ENCODE data around the gene ROPN1B.
A peak's percentile ranks its signal among the peaks of the same experiment; 100 is the strongest.
"Not testable (repeated sequence)": the region's sequence is repeated elsewhere in the genome, so short reads cannot be mapped to it uniquely, and the experiment has no call there.

ROPN1B gene

GRCh38 chr3:125971997-125972944 is 3.3 kb downstream of the ROPN1B start:
- H3K9me3 ChIP-seq (ENCODE audit: control insufficient read depth, insufficient read depth, low read depth, low read length); H3K4me3 ChIP-seq (ENCODE audit: low read depth, low read length); H3K36me3 ChIP-seq (ENCODE audit: control insufficient read depth in 2 of 2, insufficient read depth in 1 of 2, low read length in 2 of 2); H3K27ac ChIP-seq (ENCODE audit: extremely low read depth, low read depth, low read length); H3K4me1 ChIP-seq (ENCODE audit: control insufficient read depth, insufficient read depth, low read length); POLR2A ChIA-PET: not testable (repeated sequence)
- CTCF ChIA-PET, result interaction anchor here (0.6 to 1.3 kb wide), 8 partner anchors 11 to 649 kb away, joined by 3 to 5 read pairs (median 3); no protein-coding TSS in a partner anchor
- TF ChIP-seq ZNF692 (tag by site-specific recombination; IDR thresholded peaks at IDR 0.05) (peak; percentile 93), CTCF (tag by site-specific recombination; IDR thresholded peaks at IDR 0.05) (0 out of 2 replicates have a peak, but pooled peaks have one; percentile 27), EGR2 (tag by site-specific recombination; IDR thresholded peaks at IDR 0.05; ENCODE audit: low read depth) (0 out of 2 replicates have a peak, but pooled peaks have one; percentile 23), IKZF3 (tag by site-specific recombination; IDR thresholded peaks at IDR 0.05) (0 out of 2 replicates have a peak, but pooled peaks have one; percentile 34), ZFP69B (tag by site-specific recombination; IDR thresholded peaks at IDR 0.05) (peak; percentile 94), ZNF654 (tag by site-specific recombination; IDR thresholded peaks at IDR 0.05; ENCODE audit: low read depth) (peak; percentile 59), ZNF335 (tag by site-specific recombination; conservative IDR thresholded peaks at IDR 0.05) (peak; percentile 71)
- TF ChIP-seq, protein P1, sequence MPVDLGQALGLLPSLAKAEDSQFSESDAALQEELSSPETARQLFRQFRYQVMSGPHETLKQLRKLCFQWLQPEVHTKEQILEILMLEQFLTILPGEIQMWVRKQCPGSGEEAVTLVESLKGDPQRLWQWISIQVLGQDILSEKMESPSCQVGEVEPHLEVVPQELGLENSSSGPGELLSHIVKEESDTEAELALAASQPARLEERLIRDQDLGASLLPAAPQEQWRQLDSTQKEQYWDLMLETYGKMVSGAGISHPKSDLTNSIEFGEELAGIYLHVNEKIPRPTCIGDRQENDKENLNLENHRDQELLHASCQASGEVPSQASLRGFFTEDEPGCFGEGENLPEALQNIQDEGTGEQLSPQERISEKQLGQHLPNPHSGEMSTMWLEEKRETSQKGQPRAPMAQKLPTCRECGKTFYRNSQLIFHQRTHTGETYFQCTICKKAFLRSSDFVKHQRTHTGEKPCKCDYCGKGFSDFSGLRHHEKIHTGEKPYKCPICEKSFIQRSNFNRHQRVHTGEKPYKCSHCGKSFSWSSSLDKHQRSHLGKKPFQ (tag by site-specific recombination; IDR thresholded peaks at IDR 0.05), result peak; percentile 68

DNA sequence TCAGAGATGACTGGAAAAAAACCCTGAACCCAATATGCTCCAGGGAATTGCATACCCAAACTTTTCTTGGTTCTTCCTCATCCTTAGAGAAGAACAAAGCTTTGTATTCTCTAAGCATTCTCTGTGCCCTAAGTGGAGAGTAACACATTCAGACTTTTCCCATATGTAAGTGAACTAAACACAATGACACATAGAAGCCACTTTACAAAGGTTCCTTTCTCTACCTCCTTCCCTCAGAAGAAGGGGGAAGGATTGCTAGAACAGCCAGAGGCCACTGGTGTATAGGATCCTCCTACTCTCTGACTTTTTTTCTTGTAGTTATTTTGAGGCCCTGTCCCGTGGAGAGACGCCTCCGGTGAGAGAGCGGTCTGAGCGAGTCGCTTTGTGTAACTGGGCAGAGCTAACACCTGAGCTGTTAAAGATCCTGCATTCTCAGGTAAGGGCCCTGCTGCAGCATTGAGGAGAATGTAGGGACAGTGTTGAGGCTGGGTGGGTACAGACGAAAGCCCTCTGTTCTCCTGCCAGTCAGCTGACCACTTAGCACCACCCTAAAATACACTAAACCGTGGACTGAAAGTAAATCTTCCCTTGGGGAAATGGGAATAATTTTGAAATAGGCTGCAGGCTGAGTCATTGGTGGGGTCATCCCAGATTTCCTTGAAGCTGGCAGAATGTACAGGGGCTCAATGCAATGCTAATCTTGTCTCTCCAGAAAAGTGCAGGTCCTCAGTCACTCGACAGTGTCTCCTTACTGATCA is 6.4 kb downstream of the ROPN1B start:
- POLR2A ChIA-PET; H3K36me3 ChIP-seq (ENCODE audit: control insufficient read depth in 2 of 2, insufficient read depth in 1 of 2, low read length in 2 of 2); H3K27ac ChIP-seq (ENCODE audit: extremely low read depth, low read depth, low read length); CTCF ChIA-PET; H3K4me1 ChIP-seq (ENCODE audit: control insufficient read depth, insufficient read depth, low read length); H3K9me3 ChIP-seq (ENCODE audit: control insufficient read depth, insufficient read depth, low read depth, low read length); H3K4me3 ChIP-seq (ENCODE audit: low read depth, low read length): not testable (repeated sequence)

DNA sequence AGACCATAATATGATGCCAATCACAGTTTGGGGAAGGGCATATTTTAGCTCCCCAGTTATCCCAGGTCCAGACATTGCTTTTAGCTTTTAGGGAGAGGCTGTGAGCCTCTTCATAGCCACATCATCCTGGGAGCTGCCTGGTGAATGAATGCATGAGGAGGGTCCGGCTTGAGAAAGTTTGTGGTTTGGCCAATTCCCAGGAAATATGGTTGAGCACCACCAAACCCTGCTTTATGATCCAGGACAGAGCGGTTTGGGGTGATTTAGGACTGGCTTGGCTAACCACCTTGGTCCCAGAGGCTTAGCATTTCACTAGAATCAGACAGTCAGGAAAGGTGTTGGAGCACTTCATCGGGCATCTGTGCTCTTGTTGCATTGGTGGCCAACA is 7.0 kb downstream of the ROPN1B start:
- POLR2A ChIA-PET; H3K27ac ChIP-seq (ENCODE audit: extremely low read depth, low read depth, low read length); H3K4me3 ChIP-seq (ENCODE audit: low read depth, low read length); CTCF ChIA-PET; H3K4me1 ChIP-seq (ENCODE audit: control insufficient read depth, insufficient read depth, low read length); H3K9me3 ChIP-seq (ENCODE audit: control insufficient read depth, insufficient read depth, low read depth, low read length); H3K36me3 ChIP-seq (ENCODE audit: control insufficient read depth in 2 of 2, insufficient read depth in 1 of 2, low read length in 2 of 2): not testable (repeated sequence)

DNA sequence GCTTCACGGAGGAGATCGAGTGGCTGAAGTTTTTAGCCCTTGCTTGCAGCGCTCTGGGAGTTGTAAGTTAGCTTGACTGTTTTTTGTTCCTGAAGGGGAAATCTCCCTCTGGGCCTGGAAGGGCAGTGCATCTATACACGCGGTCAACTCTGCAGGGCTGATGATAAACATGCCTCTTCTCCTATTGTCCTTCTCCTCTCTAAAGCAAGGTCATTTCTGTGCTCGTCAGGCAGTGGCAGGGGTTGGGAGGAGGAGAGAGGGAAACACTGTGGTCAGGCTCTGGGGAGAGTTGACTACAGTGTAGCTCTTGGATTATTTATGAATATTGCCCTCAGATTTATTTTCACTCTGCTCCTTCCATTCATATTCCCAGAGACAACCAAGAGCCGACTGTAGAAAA is 8.1 kb downstream of the ROPN1B start:
- H3K27ac ChIP-seq (ENCODE audit: extremely low read depth, low read depth, low read length); H3K36me3 ChIP-seq (ENCODE audit: control insufficient read depth in 2 of 2, insufficient read depth in 1 of 2, low read length in 2 of 2); H3K9me3 ChIP-seq (ENCODE audit: control insufficient read depth, insufficient read depth, low read depth, low read length); H3K4me1 ChIP-seq (ENCODE audit: control insufficient read depth, insufficient read depth, low read length); H3K4me3 ChIP-seq (ENCODE audit: low read depth, low read length); POLR2A ChIA-PET; CTCF ChIA-PET: not testable (repeated sequence)

GRCh38 chr3:125984951-125985350 is 16.0 kb downstream of the ROPN1B start:
- H3K9me3 ChIP-seq (ENCODE audit: control insufficient read depth, insufficient read depth, low read depth, low read length); H3K36me3 ChIP-seq (ENCODE audit: control insufficient read depth in 2 of 2, insufficient read depth in 1 of 2, low read length in 2 of 2); H3K4me1 ChIP-seq (ENCODE audit: control insufficient read depth, insufficient read depth, low read length); H3K4me3 ChIP-seq (ENCODE audit: low read depth, low read length); POLR2A ChIA-PET; H3K27ac ChIP-seq (ENCODE audit: extremely low read depth, low read depth, low read length); CTCF ChIA-PET: not testable (repeated sequence)

Measured in HEK293 (cell line).